Ishikawa (cell line): Measurements from ENCODE around the gene HMGXB4.

Experiments
- CEBPB ChIP-seq: IDR thresholded peaks from 2 replicates; pipeline ENCODE4 v1.6.1; 2012
- CREB1 ChIP-seq: IDR thresholded peaks from 2 replicates; pipeline ENCODE4 v1.6.1; 2012; ENCODE audit warnings: low read depth
- EGR1 ChIP-seq: IDR thresholded peaks from 2 replicates; pipeline ENCODE4 v1.6.1; 2012
- EP300 ChIP-seq: IDR thresholded peaks from 2 replicates; pipeline ENCODE4 v1.6.1; 2012; ENCODE audit warnings: borderline replicate concordance
- FOXM1 ChIP-seq: IDR thresholded peaks from 2 replicates; pipeline ENCODE4 v1.6.1; 2012; ENCODE audit warnings: low read depth, borderline replicate concordance
- MAX ChIP-seq: IDR thresholded peaks from 2 replicates; pipeline ENCODE4 v1.6.1; 2012
- NFIC ChIP-seq: IDR thresholded peaks from 2 replicates; pipeline ENCODE4 v1.6.1; 2012
- RAD21 ChIP-seq: IDR thresholded peaks from 2 replicates; pipeline ENCODE4 v1.6.1; 2012; ENCODE audit warnings: low read depth
- TAF1 ChIP-seq: IDR thresholded peaks from 2 replicates; pipeline ENCODE4 v1.6.1; 2012; ENCODE audit warnings: low read depth, mild to moderate bottlenecking
- TCF12 ChIP-seq: IDR thresholded peaks from 2 replicates; pipeline ENCODE4 v1.6.1; 2012; ENCODE audit warnings: low read depth
- TEAD4 ChIP-seq: IDR thresholded peaks from 2 replicates; pipeline ENCODE4 v1.6.1; 2012
- YY1 ChIP-seq: IDR thresholded peaks from 2 replicates; pipeline ENCODE4 v1.6.1; 2012; ENCODE audit warnings: low read depth
- ZBTB7A ChIP-seq: IDR thresholded peaks from 2 replicates; pipeline ENCODE4 v1.6.1; 2012; ENCODE audit warnings: low read depth
- TF ChIP-seq, protein P1 (sequence below): IDR thresholded peaks from 2 replicates; pipeline ENCODE4 v1.6.1; 2012
- TF ChIP-seq, protein P2 (sequence below): IDR thresholded peaks from 2 replicates; pipeline ENCODE4 v1.6.1; 2012; ENCODE audit warnings: low read depth, mild to moderate bottlenecking

Gene HMGXB4

GRCh38 chr22:35220221-35220620 lies 37.1 kb upstream of the HMGXB4 start:
- TF ChIP-seq FOXM1: no peak
- TF ChIP-seq TAF1: no peak
- TF ChIP-seq CREB1: no peak
- TF ChIP-seq, protein P1, sequence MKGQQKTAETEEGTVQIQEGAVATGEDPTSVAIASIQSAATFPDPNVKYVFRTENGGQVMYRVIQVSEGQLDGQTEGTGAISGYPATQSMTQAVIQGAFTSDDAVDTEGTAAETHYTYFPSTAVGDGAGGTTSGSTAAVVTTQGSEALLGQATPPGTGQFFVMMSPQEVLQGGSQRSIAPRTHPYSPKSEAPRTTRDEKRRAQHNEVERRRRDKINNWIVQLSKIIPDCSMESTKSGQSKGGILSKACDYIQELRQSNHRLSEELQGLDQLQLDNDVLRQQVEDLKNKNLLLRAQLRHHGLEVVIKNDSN: no peak
- TF ChIP-seq, protein P2, sequence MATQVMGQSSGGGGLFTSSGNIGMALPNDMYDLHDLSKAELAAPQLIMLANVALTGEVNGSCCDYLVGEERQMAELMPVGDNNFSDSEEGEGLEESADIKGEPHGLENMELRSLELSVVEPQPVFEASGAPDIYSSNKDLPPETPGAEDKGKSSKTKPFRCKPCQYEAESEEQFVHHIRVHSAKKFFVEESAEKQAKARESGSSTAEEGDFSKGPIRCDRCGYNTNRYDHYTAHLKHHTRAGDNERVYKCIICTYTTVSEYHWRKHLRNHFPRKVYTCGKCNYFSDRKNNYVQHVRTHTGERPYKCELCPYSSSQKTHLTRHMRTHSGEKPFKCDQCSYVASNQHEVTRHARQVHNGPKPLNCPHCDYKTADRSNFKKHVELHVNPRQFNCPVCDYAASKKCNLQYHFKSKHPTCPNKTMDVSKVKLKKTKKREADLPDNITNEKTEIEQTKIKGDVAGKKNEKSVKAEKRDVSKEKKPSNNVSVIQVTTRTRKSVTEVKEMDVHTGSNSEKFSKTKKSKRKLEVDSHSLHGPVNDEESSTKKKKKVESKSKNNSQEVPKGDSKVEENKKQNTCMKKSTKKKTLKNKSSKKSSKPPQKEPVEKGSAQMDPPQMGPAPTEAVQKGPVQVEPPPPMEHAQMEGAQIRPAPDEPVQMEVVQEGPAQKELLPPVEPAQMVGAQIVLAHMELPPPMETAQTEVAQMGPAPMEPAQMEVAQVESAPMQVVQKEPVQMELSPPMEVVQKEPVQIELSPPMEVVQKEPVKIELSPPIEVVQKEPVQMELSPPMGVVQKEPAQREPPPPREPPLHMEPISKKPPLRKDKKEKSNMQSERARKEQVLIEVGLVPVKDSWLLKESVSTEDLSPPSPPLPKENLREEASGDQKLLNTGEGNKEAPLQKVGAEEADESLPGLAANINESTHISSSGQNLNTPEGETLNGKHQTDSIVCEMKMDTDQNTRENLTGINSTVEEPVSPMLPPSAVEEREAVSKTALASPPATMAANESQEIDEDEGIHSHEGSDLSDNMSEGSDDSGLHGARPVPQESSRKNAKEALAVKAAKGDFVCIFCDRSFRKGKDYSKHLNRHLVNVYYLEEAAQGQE: no peak
- TF ChIP-seq TCF12: no peak
- TF ChIP-seq EP300: no peak
- TF ChIP-seq TEAD4: no peak
- no peak for TF ChIP-seq EGR1
- TF ChIP-seq CEBPB: no peak
- no peak for TF ChIP-seq ZBTB7A
- TF ChIP-seq YY1: no peak
- TF ChIP-seq NFIC: no peak

- TF ChIP-seq YY1 (no peak), EP300 (no peak), FOXM1 (no peak), TAF1 (no peak), ZBTB7A (no peak)
- TF ChIP-seq, protein P2: no peak
These were observed 32.3 kb upstream of the HMGXB4 start for GRCh38 chr22:35225010-35225409.

DNA sequence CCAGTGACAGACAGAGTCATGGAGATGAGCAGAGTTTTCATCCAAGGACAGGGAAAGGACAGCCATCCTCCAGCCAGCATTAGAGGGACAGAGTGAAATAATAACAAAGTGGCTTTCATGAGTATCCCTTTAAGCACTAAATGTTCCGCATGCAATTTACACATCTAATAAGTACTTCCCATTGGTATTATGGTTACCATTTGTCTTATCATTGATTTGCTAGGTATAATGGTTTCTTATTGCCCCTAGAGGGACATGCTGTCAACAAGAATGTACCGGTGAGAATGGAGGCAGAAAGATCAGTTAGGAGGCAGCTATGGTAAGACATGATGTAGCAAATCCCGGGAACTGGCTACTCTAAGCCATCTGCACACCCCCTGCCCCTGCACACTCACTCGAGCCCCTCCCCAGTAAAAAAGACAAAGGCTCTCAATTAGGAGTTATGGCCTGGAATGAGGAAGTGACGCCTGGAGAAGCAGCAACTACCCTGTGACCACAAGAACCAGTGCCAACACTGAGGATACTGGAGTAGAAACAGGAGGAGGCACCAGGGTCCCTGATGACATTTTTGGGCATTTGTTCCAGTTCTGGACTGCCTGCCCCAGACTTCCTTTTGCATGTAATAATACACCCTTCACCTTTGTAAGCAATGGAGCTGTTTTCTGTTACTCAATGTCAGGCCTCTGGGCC lies 30.2 kb upstream of the HMGXB4 start:
- TF ChIP-seq, protein P2: no peak
- TF ChIP-seq EP300 (no peak), ZBTB7A (no peak), EGR1 (no peak), RAD21 (no peak), YY1 (no peak), TAF1 (no peak), TCF12 (no peak), FOXM1 (no peak), CREB1 (no peak), TEAD4 (no peak), MAX (no peak), CEBPB (no peak), NFIC (no peak)
- TF ChIP-seq, protein P1: no peak

DNA sequence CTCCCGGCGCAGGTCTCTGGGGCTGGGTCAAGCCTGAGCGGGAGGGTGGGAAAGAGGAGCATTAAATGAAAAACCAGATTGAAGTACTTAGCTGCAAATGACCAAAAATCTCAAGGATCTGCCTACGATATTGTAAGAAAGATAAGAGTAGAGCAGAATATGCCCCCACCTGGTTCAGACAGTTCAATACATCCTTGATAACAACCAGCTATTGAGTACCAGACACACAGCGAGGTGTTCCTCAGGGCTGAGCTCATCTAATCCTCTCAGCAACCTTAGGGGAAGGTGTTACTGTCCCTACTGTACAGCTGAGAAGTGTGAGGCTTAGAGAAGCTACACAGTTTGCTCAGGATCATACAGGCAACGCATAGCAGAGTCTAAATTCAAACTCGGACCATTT lies 27.4 kb upstream of the HMGXB4 start:
- TF ChIP-seq CEBPB (no peak), FOXM1 (no peak), TEAD4 (no peak)

- no peak for TF ChIP-seq YY1
- no peak for TF ChIP-seq NFIC
- TF ChIP-seq TEAD4: no peak
- TF ChIP-seq, protein P1: no peak
- TF ChIP-seq RAD21: no peak
- TF ChIP-seq ZBTB7A: no peak
- no peak for TF ChIP-seq TCF12
- TF ChIP-seq, protein P2: no peak
- TF ChIP-seq FOXM1: no peak
- TF ChIP-seq MAX: no peak
- no peak for TF ChIP-seq EGR1
- no peak for TF ChIP-seq EP300
- TF ChIP-seq TAF1: no peak
- no peak for TF ChIP-seq CEBPB
- no peak for TF ChIP-seq CREB1
These were observed 26.9 kb upstream of the HMGXB4 start for GRCh38 chr22:35230417-35230816.
